HepG2 (cell line): Measurements from ENCODE around the gene CYP26A1. TPM values are rescaled to one million over a fixed set of nuclear protein-coding genes. Genes with fewer than 3 reads are reported as not detected.

ENCODE experiments used
- MAFF ChIP-seq: IDR thresholded peaks from 2 replicates; pipeline ENCODE4 v1.6.1; 2011; ENCODE audit warnings: low read depth, low read length, improper control_type of control experiment
- NCOA1 ChIP-seq: sonication (generic); formaldehyde crosslinking; IDR thresholded peaks from 2 replicates; pipeline ENCODE4 v1.9.0; 2021; ENCODE audit warnings: missing genetic modification reagents
- NR2F2 ChIP-seq: IDR thresholded peaks from 2 replicates; pipeline ENCODE4 v1.6.1; 2012; ENCODE audit warnings: low read depth, inconsistent platforms, borderline replicate concordance
- PCBP1 ChIP-seq: fragments of 200-400 bp; formaldehyde crosslinking; IDR thresholded peaks from 2 replicates; pipeline ENCODE4 v1.6.1; 2017; ENCODE audit warnings: mild to moderate bottlenecking, low read depth, low read length, borderline replicate concordance
- RXRB ChIP-seq: IDR thresholded peaks from 2 replicates; pipeline ENCODE4 v1.6.1; 2016; ENCODE audit warnings: borderline replicate concordance, missing genetic modification reagents, missing compliant biosample characterization
- ZNF225 ChIP-seq: sonication (generic); formaldehyde crosslinking; IDR thresholded peaks from 2 replicates; pipeline ENCODE4 v1.4.0; 2020; ENCODE audit warnings: mild to moderate bottlenecking, missing genetic modification reagents
- polyA plus RNA-seq, 8 experiments: library from polyadenylated mRNA; depleted of rRNA in 3 of 8; stranded (reverse) in 7 of 8; unstranded in 1 of 8; fragments of >200 nt; fragmentation: Illumina TruSeq in 4 of 8; extraction: Trizol in 4 of 8; gene quantifications; 2 replicates each; pipeline versions ENCODE4 v1.2.1 to v1.2.3, GENCODE V29; 2011 to 2016; ENCODE audit warnings: low read depth in 4 of 8, missing spikeins in 1 of 8, mixed read lengths in 1 of 8; ENCODE audit not compliant: insufficient read depth in 1 of 8
- total RNA-seq, 5 experiments: library from RNA; depleted of rRNA; stranded (reverse); fragments of >200 nt; fragmentation: Illumina TruSeq; extraction: Trizol; gene quantifications; 2 replicates each; pipeline ENCODE4 v1.2.3, GENCODE V29; 2016; ENCODE audit warnings: low read depth in 1 of 5
- TF ChIP-seq, protein P1 (sequence below): sonication (generic); formaldehyde crosslinking; IDR thresholded peaks from 2 replicates; pipeline ENCODE4 v1.5.0; 2020; ENCODE audit warnings: missing genetic modification reagents
- TF ChIP-seq, protein P2 (sequence below): sonication (generic); formaldehyde crosslinking; IDR thresholded peaks from 2 replicates; pipeline ENCODE4 v1.5.0; 2020; ENCODE audit warnings: mild to moderate bottlenecking, missing genetic modification reagents, borderline replicate concordance
- TF ChIP-seq, protein P3 (sequence below): sonication (generic); formaldehyde crosslinking; IDR thresholded peaks from 2 replicates; pipeline ENCODE4 v1.9.0; 2021; ENCODE audit warnings: mild to moderate bottlenecking, missing genetic modification reagents
- TF ChIP-seq, protein P4 (sequence below): sonication (generic); formaldehyde crosslinking; IDR thresholded peaks from one replicate; pipeline ENCODE4 v1.5.1; 2020; ENCODE audit warnings: mild to moderate bottlenecking, missing genetic modification reagents; ENCODE audit errors: not compliant biosample characterization

CYP26A1 gene
- total and polyA plus RNA-seq, 2 of the 13 experiments (the other 11 are each of a cell fraction or from before 2014, with no cell fraction given): 0.15 TPM; not detected in 1

DNA sequence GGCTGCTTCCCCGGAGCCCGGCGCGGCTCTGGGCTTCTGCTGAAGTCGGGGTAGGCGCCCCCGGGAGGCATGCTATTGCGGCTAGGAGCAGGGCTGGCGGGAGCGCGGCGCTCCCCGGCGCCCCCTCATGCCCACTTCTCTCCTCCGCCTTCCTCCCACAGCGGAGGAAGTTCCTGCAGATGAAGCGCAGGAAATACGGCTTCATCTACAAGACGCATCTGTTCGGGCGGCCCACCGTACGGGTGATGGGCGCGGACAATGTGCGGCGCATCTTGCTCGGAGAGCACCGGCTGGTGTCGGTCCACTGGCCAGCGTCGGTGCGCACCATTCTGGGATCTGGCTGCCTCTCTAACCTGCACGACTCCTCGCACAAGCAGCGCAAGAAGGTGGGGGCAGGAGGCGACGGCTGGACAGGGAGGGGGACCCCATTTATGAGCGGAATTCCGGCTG is 479 bp downstream of the CYP26A1 start (continued):
- peak; percentile 80; the same call in 1 of the 2 replicates for TF ChIP-seq NCOA1 (CRISPR knock-in tag)
- TF ChIP-seq, protein P1, sequence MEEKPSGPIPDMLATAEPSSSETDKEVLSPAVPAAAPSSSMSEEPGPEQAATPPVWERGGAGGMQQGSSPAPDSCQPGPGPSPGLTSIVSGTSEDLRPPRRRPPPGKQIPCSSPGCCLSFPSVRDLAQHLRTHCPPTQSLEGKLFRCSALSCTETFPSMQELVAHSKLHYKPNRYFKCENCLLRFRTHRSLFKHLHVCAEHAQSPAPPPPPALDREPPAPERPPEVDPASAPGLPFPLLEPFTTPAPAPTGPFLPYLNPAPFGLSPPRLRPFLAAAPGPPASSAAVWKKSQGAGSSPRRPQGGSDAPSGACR (CRISPR knock-in tag): peak; percentile 60; the same call in 1 of the 2 replicates
- TF ChIP-seq, protein P2, sequence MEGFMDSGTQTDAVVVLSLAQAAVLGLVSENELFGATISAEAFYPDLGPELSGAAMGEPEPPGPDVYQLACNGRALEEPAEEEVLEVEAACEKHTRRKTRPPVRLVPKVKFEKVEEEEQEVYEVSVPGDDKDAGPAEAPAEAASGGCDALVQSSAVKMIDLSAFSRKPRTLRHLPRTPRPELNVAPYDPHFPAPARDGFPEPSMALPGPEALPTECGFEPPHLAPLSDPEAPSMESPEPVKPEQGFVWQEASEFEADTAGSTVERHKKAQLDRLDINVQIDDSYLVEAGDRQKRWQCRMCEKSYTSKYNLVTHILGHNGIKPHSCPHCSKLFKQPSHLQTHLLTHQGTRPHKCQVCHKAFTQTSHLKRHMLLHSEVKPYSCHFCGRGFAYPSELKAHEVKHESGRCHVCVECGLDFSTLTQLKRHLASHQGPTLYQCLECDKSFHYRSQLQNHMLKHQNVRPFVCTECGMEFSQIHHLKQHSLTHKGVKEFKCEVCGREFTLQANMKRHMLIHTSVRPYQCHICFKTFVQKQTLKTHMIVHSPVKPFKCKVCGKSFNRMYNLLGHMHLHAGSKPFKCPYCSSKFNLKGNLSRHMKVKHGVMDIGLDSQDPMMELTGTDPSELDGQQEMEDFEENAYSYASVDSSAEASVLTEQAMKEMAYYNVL (CRISPR knock-in tag): no peak
- TF ChIP-seq, protein P3, sequence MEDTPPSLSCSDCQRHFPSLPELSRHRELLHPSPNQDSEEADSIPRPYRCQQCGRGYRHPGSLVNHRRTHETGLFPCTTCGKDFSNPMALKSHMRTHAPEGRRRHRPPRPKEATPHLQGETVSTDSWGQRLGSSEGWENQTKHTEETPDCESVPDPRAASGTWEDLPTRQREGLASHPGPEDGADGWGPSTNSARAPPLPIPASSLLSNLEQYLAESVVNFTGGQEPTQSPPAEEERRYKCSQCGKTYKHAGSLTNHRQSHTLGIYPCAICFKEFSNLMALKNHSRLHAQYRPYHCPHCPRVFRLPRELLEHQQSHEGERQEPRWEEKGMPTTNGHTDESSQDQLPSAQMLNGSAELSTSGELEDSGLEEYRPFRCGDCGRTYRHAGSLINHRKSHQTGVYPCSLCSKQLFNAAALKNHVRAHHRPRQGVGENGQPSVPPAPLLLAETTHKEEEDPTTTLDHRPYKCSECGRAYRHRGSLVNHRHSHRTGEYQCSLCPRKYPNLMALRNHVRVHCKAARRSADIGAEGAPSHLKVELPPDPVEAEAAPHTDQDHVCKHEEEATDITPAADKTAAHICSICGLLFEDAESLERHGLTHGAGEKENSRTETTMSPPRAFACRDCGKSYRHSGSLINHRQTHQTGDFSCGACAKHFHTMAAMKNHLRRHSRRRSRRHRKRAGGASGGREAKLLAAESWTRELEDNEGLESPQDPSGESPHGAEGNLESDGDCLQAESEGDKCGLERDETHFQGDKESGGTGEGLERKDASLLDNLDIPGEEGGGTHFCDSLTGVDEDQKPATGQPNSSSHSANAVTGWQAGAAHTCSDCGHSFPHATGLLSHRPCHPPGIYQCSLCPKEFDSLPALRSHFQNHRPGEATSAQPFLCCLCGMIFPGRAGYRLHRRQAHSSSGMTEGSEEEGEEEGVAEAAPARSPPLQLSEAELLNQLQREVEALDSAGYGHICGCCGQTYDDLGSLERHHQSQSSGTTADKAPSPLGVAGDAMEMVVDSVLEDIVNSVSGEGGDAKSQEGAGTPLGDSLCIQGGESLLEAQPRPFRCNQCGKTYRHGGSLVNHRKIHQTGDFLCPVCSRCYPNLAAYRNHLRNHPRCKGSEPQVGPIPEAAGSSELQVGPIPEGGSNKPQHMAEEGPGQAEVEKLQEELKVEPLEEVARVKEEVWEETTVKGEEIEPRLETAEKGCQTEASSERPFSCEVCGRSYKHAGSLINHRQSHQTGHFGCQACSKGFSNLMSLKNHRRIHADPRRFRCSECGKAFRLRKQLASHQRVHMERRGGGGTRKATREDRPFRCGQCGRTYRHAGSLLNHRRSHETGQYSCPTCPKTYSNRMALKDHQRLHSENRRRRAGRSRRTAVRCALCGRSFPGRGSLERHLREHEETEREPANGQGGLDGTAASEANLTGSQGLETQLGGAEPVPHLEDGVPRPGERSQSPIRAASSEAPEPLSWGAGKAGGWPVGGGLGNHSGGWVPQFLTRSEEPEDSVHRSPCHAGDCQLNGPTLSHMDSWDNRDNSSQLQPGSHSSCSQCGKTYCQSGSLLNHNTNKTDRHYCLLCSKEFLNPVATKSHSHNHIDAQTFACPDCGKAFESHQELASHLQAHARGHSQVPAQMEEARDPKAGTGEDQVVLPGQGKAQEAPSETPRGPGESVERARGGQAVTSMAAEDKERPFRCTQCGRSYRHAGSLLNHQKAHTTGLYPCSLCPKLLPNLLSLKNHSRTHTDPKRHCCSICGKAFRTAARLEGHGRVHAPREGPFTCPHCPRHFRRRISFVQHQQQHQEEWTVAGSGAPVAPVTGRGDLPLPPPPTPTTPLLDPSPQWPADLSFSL (CRISPR knock-in tag): no peak
- TF ChIP-seq PCBP1: 0 out of 2 replicates have a peak, but pooled peaks have one; percentile 34
- no peak for TF ChIP-seq NR2F2
- no peak for TF ChIP-seq ZNF225
- no peak for TF ChIP-seq MAFF
- TF ChIP-seq RXRB (CRISPR knock-in tag): no peak
- TF ChIP-seq, protein P4, sequence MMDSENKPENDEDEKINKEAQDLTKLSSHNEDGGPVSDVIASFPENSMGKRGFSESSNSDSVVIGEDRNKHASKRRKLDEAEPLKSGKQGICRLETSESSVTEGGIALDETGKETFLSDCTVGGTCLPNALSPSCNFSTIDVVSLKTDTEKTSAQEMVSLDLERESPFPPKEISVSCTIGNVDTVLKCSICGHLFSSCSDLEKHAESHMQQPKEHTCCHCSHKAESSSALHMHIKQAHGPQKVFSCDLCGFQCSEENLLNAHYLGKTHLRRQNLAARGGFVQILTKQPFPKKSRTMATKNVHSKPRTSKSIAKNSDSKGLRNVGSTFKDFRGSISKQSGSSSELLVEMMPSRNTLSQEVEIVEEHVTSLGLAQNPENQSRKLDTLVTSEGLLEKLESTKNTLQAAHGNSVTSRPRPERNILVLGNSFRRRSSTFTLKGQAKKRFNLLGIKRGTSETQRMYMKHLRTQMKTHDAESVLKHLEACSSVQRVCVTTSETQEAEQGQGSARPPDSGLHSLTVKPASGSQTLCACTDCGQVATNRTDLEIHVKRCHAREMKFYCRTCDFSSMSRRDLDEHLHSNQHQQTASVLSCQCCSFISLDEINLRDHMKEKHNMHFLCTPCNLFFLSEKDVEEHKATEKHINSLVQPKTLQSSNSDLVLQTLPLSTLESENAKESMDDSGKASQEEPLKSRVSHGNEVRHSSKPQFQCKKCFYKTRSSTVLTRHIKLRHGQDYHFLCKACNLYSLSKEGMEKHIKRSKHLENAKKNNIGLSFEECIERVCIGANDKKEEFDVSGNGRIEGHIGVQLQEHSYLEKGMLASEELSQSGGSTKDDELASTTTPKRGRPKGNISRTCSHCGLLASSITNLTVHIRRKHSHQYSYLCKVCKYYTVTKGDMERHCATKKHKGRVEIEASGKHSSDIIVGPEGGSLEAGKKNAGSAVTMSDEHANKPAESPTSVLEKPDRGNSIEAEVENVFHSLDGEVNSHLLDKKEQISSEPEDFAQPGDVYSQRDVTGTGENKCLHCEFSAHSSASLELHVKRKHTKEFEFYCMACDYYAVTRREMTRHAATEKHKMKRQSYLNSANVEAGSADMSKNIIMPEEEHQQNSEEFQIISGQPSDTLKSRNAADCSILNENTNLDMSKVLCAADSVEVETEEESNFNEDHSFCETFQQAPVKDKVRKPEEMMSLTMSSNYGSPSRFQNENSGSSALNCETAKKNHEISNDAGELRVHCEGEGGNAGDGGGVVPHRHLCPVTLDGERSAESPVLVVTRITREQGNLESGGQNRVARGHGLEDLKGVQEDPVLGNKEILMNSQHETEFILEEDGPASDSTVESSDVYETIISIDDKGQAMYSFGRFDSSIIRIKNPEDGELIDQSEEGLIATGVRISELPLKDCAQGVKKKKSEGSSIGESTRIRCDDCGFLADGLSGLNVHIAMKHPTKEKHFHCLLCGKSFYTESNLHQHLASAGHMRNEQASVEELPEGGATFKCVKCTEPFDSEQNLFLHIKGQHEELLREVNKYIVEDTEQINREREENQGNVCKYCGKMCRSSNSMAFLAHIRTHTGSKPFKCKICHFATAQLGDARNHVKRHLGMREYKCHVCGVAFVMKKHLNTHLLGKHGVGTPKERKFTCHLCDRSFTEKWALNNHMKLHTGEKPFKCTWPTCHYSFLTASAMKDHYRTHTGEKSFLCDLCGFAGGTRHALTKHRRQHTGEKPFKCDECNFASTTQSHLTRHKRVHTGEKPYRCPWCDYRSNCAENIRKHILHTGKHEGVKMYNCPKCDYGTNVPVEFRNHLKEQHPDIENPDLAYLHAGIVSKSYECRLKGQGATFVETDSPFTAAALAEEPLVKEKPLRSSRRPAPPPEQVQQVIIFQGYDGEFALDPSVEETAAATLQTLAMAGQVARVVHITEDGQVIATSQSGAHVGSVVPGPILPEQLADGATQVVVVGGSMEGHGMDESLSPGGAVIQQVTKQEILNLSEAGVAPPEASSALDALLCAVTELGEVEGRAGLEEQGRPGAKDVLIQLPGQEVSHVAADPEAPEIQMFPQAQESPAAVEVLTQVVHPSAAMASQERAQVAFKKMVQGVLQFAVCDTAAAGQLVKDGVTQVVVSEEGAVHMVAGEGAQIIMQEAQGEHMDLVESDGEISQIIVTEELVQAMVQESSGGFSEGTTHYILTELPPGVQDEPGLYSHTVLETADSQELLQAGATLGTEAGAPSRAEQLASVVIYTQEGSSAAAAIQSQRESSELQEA (CRISPR knock-in tag): no peak
